Measurements from ENCODE around the gene TEX36.
"Not testable (repeated sequence)": the region's sequence is repeated elsewhere in the genome, so short reads cannot be mapped to it uniquely, and the experiment has no call there.

Gene TEX36

DNA sequence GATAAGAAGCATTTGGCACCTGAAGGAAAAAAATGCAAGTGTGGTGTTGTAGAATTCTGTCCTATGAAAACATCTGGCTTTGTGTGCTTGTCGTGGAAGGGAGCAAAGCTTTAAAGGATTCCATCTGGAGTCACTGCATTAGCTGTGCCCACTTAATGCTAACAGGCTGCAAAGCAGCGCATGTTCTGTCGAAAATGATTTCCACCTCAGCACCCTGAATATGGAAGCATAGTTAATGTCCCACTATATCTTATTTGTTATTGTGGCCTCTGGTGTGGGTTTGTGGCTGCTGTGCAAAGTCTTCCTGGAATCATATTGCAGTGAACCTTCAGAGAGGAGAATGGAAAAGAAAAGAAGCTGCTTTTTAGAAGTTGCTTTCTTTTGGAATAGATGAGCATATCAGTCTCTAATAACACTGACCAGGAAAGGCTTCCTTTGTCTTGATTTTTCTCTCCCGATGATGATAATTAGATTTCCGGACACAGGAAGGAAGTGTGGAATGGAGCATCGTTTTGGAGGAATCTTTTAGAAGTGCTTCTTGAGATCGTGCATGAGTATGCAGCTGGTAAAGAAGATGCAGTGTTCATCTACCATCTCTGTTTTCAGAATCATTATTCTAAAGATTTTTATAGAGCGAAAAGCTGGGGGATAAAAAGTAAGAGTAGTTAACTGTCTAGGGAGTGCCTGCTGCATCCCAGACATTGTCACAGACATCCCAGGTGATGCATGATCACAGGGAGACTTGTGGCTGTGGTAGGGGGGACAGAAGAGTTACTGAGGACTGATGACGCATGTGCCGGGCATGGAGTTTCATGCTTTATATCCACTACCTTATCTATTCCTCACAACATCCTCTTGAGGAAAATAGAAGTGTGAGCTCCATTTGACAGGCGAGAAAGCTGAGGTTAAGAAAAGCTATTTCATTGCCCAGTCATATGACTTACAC, 54.6 kb downstream of the TEX36 start:
- no peaks in the 10 kb centered on the region for H3K4me1 Mint-ChIP-seq (ENCODE audit: low read depth)
- no peaks in the 10 kb centered on the region for H3K36me3 Mint-ChIP-seq
- no peak overlapping the region for H3K4me3 Mint-ChIP-seq
- H3K27ac Mint-ChIP-seq = no peak overlapping the region
- H3K27me3 Mint-ChIP-seq = peaks cover 12% of the 10 kb centered on the region
- H3K9me3 Mint-ChIP-seq (ENCODE audit: low read depth) = no peaks in the 10 kb centered on the region

DNA sequence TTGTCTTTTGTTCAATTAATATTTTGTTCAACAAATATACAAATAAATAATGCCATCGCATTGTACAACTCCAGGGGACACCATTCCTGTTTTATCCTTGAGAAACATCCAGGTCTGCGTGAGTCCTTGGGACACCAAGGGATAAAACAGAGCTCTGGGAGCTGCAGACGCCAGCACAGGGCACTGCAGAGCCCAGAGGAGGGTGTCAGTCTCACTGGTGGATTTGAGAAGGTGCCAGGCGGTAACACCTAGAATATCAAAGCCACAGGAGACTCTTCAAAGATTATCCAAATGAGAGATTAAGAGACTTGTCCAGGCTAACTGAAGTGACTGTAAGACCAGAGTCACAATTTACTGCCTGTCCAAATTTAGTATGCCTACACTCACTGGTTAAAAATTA, 55.3 kb downstream of the TEX36 start:
- no peak overlapping the region for H3K4me3 Mint-ChIP-seq
- H3K27me3 Mint-ChIP-seq = peaks cover 12% of the 10 kb centered on the region
- no peaks in the 10 kb centered on the region for H3K4me1 Mint-ChIP-seq (ENCODE audit: low read depth)
- no peaks in the 10 kb centered on the region for H3K9me3 Mint-ChIP-seq (ENCODE audit: low read depth)
- no peak overlapping the region for H3K27ac Mint-ChIP-seq
- H3K36me3 Mint-ChIP-seq = no peaks in the 10 kb centered on the region

DNA sequence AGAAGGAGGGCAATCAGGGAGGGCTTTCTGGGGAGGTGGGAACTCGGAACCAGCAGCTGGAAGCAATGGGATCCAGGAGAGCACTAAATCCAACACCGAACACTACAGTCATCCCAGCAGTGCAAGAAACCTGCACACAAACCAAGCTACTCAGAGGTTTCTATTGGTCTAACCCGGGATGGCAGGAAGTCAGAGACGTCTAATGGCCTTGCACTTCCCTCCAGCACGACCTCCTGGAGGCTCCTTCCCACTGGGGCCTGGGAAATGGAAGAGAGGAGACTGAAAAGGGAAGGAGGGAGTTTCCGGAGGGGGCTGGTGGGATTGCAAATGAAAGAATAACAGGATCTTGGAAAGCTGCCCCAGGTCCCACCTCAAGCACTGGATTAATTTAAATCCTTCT, 56.3 kb downstream of the TEX36 start:
- peaks cover 15% of the 10 kb centered on the region for H3K27me3 Mint-ChIP-seq
- H3K9me3 Mint-ChIP-seq (ENCODE audit: low read depth) = no peaks in the 10 kb centered on the region
- no peak overlapping the region for H3K27ac Mint-ChIP-seq
- no peaks in the 10 kb centered on the region for H3K4me1 Mint-ChIP-seq (ENCODE audit: low read depth)
- H3K36me3 Mint-ChIP-seq = no peaks in the 10 kb centered on the region
- no peak overlapping the region for H3K4me3 Mint-ChIP-seq

DNA sequence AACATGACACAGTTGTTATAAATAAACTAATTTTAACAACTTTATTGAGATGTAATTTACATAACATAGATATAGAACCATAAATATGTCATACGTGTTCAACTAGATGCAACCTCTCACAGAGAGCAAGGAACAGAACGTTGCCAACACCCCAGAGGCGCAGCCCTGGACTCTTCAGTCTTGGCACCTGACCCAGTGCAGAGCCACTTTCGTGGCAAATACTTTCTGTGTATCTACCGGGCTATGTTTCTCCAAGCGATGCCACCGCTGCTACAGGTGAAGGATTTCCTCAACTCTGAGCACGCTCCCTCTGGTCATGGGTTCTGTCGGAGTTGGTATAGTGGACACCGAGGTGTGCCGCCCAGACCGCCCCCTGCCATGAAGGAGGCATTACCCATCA, 57.4 kb downstream of the TEX36 start:
- Mint-ChIP-seq H3K4me3 (no peak overlapping the region), H3K9me3 (ENCODE audit: low read depth) (no peaks in the 10 kb centered on the region), H3K36me3 (no peaks in the 10 kb centered on the region), H3K27me3 (peaks cover 16% of the 10 kb centered on the region), H3K27ac (no peak overlapping the region), H3K4me1 (ENCODE audit: low read depth) (no peaks in the 10 kb centered on the region)

DNA sequence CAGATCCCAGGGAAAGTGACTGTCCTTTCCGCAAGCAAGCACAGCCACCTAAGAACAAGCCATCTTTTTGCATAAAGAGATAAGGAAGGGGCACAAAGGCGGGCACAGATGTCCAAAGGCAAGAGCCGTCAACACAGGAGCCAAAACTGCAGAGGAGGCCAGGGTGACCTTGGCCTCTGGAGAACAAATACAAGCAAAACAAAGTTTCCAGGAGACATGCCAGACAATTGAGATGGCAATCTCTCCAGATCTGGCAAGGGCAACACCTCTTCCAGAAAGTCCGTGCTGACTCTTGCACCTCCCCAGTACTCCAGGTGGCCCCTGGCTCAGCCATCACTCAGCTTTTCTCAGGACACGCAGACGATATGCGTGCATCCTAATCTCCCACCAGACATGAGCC, 58.2 kb downstream of the TEX36 start:
- no peak overlapping the region for H3K27ac Mint-ChIP-seq
- H3K9me3 Mint-ChIP-seq (ENCODE audit: low read depth) = no peaks in the 10 kb centered on the region
- H3K4me3 Mint-ChIP-seq = no peak overlapping the region
- no peaks in the 10 kb centered on the region for H3K36me3 Mint-ChIP-seq
- H3K4me1 Mint-ChIP-seq (ENCODE audit: low read depth) = no peaks in the 10 kb centered on the region
- peaks cover 14% of the 10 kb centered on the region for H3K27me3 Mint-ChIP-seq

DNA sequence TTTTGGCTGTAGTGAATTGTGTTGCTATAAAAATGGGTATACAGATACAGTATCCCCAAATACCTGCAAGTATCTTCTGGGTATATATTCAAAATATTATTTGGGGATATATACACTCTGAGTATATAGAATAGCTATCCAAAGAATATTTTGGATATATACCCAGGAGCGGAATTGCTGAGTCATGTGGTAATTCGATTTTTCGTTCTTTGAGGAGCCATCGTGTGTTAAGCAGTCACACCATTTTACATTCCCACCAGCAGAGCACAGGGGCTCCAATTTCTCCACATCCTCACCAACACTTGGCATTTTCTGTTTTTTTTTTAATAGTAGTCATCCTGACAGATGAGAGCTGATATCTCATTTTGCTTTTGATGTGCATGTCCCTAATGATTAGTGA, 61.9 kb downstream of the TEX36 start:
- Mint-ChIP-seq H3K27me3 (peaks cover 9% of the 10 kb centered on the region), H3K4me1 (ENCODE audit: low read depth) (no peaks in the 10 kb centered on the region), H3K36me3 (no peaks in the 10 kb centered on the region), H3K9me3 (ENCODE audit: low read depth) (no peaks in the 10 kb centered on the region), H3K4me3 (no peak overlapping the region), H3K27ac (no peak overlapping the region)

GRCh38 chr10:125620401-125620800, 62.6 kb downstream of the TEX36 start:
- no peaks in the 10 kb centered on the region for H3K4me1 Mint-ChIP-seq (ENCODE audit: low read depth)
- no peaks in the 10 kb centered on the region for H3K9me3 Mint-ChIP-seq (ENCODE audit: low read depth)
- peaks cover 8% of the 10 kb centered on the region for H3K27me3 Mint-ChIP-seq
- no peak overlapping the region for H3K27ac Mint-ChIP-seq
- H3K4me3 Mint-ChIP-seq = no peak overlapping the region
- no peaks in the 10 kb centered on the region for H3K36me3 Mint-ChIP-seq

GRCh38 chr10:125613062-125613461, 69.9 kb downstream of the TEX36 start:
- H3K27me3 Mint-ChIP-seq; H3K4me3 Mint-ChIP-seq; H3K27ac Mint-ChIP-seq; H3K4me1 Mint-ChIP-seq (ENCODE audit: low read depth); H3K36me3 Mint-ChIP-seq; H3K9me3 Mint-ChIP-seq (ENCODE audit: low read depth): not testable (repeated sequence)

GRCh38 chr10:125611756-125612155, 71.2 kb downstream of the TEX36 start:
- Mint-ChIP-seq H3K27me3 (no peaks in the 10 kb centered on the region), H3K36me3 (no peaks in the 10 kb centered on the region), H3K4me1 (ENCODE audit: low read depth) (no peaks in the 10 kb centered on the region), H3K4me3 (no peak overlapping the region), H3K27ac (no peak overlapping the region), H3K9me3 (ENCODE audit: low read depth) (no peaks in the 10 kb centered on the region)

DNA sequence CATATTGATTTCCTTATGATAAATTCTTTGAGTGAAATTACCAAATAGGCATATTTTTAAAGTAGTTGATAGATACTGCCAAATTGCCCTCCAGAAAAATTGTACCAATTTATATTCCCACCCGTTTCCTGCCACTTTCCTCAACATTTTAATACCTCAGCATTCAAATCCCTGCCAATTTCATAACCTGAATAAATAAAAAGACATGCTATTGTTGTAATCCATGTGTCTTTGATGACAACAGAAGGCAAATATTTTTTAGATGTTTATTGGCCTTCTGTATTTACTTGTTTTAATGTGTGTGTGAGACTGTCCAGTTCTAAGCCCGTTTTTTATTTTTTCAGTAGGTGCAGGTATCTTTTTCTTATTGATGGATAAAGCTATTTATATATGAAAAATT, 71.7 kb downstream of the TEX36 start:
- Mint-ChIP-seq H3K9me3 (ENCODE audit: low read depth) (no peaks in the 10 kb centered on the region), H3K27me3 (no peaks in the 10 kb centered on the region), H3K36me3 (no peaks in the 10 kb centered on the region), H3K4me3 (no peak overlapping the region), H3K4me1 (ENCODE audit: low read depth) (no peaks in the 10 kb centered on the region), H3K27ac (no peak overlapping the region)

GRCh38 chr10:125609859-125610258, 73.1 kb downstream of the TEX36 start:
- Mint-ChIP-seq H3K27me3 (peaks cover 2% of the 10 kb centered on the region), H3K36me3 (no peaks in the 10 kb centered on the region), H3K4me1 (ENCODE audit: low read depth) (no peaks in the 10 kb centered on the region), H3K4me3 (no peak overlapping the region), H3K27ac (no peak overlapping the region), H3K9me3 (ENCODE audit: low read depth) (no peaks in the 10 kb centered on the region)

- H3K27me3 Mint-ChIP-seq = peaks cover 2% of the 10 kb centered on the region
- no peak overlapping the region for H3K27ac Mint-ChIP-seq
- H3K4me1 Mint-ChIP-seq (ENCODE audit: low read depth) = no peaks in the 10 kb centered on the region
- H3K36me3 Mint-ChIP-seq = no peaks in the 10 kb centered on the region
- H3K9me3 Mint-ChIP-seq (ENCODE audit: low read depth) = no peaks in the 10 kb centered on the region
- no peak overlapping the region for H3K4me3 Mint-ChIP-seq
Observed at GRCh38 chr10:125608474-125608873, 74.5 kb downstream of the TEX36 start.

DNA sequence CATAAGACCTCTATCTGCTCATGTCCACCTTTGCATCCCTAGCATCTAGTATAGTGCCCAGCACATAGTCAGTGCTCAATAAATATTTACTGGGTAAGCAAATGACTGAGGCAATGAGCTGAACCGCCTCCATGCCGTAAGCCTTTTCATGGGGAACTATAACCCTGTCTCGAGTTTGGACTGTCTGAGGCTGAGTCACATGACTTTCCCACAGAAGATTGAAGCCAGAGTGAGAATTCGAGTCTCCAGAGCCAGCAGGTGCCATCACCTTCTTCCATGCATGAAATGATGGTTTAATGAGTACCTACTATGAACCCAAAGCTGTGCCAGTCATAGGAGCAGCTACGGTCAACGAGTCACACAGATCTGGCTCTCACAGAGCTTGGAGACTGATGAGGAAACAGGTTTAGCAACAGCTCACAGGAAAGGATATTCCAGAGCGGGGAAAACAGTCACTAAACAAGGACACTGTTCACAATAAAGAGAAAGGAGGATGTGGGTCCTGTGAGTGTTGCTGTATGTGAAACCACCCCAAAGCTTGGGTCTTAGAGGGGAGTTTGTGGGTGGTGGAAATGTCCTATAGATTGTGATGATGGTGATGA, 75.2 kb downstream of the TEX36 start:
- Mint-ChIP-seq H3K27ac (no peak overlapping the region), H3K9me3 (ENCODE audit: low read depth) (no peaks in the 10 kb centered on the region), H3K4me1 (ENCODE audit: low read depth) (no peaks in the 10 kb centered on the region), H3K36me3 (no peaks in the 10 kb centered on the region), H3K27me3 (peaks cover 2% of the 10 kb centered on the region), H3K4me3 (no peak overlapping the region)

DNA sequence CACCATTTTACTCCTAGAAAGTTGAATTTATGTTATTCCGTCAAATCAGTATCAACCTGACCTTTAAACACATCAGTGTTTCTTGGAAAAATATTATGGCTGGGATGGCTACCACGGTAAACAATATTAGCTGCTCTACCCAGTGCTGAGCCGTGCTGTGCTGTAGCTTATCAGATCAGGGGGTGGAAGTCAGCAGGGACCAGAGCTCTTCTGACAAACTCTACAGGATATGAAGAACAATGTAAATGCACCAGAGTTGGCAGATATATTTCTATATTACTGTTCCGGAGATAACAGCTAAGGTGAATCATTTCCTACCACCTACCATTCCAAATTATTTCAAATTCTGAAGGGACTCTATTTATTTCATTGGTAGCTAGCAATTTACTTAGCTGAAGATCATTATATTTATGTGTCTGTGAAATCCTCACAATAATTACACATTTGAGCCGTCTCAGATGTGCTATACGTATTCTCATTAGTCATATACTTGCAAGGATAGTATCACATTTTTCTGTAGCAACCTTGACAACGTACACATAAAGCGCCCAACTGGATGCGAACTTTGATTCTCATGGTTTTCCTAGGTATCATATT, 76.5 kb downstream of the TEX36 start:
- Mint-ChIP-seq H3K9me3 (ENCODE audit: low read depth) (no peaks in the 10 kb centered on the region), H3K27me3 (peaks cover 4% of the 10 kb centered on the region), H3K36me3 (no peaks in the 10 kb centered on the region), H3K4me1 (ENCODE audit: low read depth) (no peaks in the 10 kb centered on the region), H3K4me3 (no peak overlapping the region), H3K27ac (no peak overlapping the region)
